Right renal pelvis (tissue), 4 donors: ENCODE data around the gene XBP1. TPM values are rescaled to one million over a fixed set of nuclear protein-coding genes. Genes with fewer than 3 reads are reported as not detected.
"Not testable (repeated sequence)": the region's sequence is repeated elsewhere in the genome, so short reads cannot be mapped to it uniquely, and the experiment has no call there.

Experiments
- DNase-seq, 4 donors: peaks; one replicate each; pipeline ENCODE4 v3.0.0-alpha.2; 2013; ENCODE audit warnings: low read depth in 4 of 4, low spot score in 3 of 4, missing footprints in 1 of 4
- polyA plus RNA-seq, 4 donors: library from polyadenylated mRNA; unstranded; fragments of 120-200 nt; gene quantifications; one replicate each; pipeline ENCODE4 v1.2.1, GENCODE V29; 2013; ENCODE audit not compliant: insufficient read length in 4 of 4

Gene XBP1
- polyA plus RNA-seq, 4 donors = 135 to 159 (median 148) TPM

- DNase-seq = not testable (repeated sequence)
Measured at GRCh38 chr22:28754512-28754911, 45.9 kb downstream of the XBP1 start.

DNA sequence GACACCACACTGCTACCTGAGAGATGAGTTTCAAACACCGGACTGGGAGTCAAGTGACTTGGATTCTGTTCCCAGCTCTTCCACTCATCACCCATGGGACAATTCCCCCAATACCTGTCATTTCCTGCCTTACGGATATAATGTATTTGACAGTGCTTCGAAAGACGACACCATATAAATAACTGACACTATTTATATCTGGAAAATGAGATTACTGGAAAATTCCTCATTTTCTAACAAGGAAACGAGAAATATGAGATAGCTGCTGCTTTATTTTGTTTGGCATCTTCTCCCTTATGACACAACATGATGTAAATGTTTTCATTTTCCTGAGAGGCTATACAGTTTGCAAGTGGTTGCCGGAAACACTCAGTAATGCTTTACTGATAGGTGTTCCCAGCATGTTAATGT, 49.9 kb downstream of the XBP1 start:
- DNase-seq = no peak

Other genes starting within 250 kb of the XBP1 start
- 10 to 100 TPM; 28.9 to 32.9 (median 31.0) TPM for gene TTC28, start 120.7 kb downstream of the XBP1 start, polyA plus RNA-seq
- gene CHEK2, start 58.7 kb downstream of the XBP1 start, polyA plus RNA-seq = 10 to 100 TPM; 14.5 to 17.3 (median 15.9) TPM
- 10 to 100 TPM; 22.0 to 25.1 (median 23.4) TPM for gene HSCB, start 58.5 kb downstream of the XBP1 start, polyA plus RNA-seq
- 10 to 100 TPM; 34.8 to 49.3 (median 44.0) TPM for gene CCDC117, start 27.9 kb downstream of the XBP1 start, polyA plus RNA-seq
- gene ZNRF3, start 83.0 kb upstream of the XBP1 start, polyA plus RNA-seq = 10 to 100 TPM; 31.4 to 34.7 (median 33.1) TPM